Astrocyte (in vitro differentiated cells and primary cell): ENCODE data around the gene GLB1L.

Source experiments
- CTCF ChIP-seq: IDR thresholded peaks from 2 replicates; pipeline ENCODE4 v1.5.1; 2011; ENCODE audit warnings: low read depth, mild to moderate bottlenecking, inconsistent platforms, low read length, moderate library complexity; ENCODE audit not compliant: insufficient read depth
- EZH2 ChIP-seq: IDR thresholded peaks from 2 replicates; pipeline ENCODE4 v1.6.1; 2012; ENCODE audit warnings: mild to moderate bottlenecking, low read length, inconsistent platforms; ENCODE audit not compliant: insufficient read depth

- no peak for TF ChIP-seq CTCF
- TF ChIP-seq EZH2 = no peak
Observed at GRCh38 chr2:219218732-219219701, 26.2 kb downstream of the GLB1L start, which contains the start of gene ABCB6.
